HEK293 (cell line): ENCODE results near the gene AQP10.

Experiments
- BCL11A ChIP-seq: fragments of 450-650 bp; formaldehyde crosslinking; IDR thresholded peaks from 2 replicates; pipeline ENCODE4 v1.5.1; 2016; ENCODE audit warnings: low read depth, missing biosample characterization, missing genetic modification characterization
- FEZF1 ChIP-seq: fragments of 450-650 bp; formaldehyde crosslinking; IDR thresholded peaks from 2 replicates; pipeline ENCODE4 v1.5.1; 2016; ENCODE audit warnings: missing biosample characterization, missing genetic modification characterization
- HOXD13 ChIP-seq: sonication (generic); formaldehyde crosslinking; IDR thresholded peaks from 2 replicates; pipeline ENCODE4 v1.8.0; 2022; ENCODE audit warnings: missing genetic modification reagents, borderline replicate concordance
- INSM2 ChIP-seq: fragments of 450-650 bp; formaldehyde crosslinking; IDR thresholded peaks from 2 replicates; pipeline ENCODE4 v1.5.1; 2016; ENCODE audit warnings: missing biosample characterization, missing genetic modification characterization
- PRDM1 ChIP-seq: fragments of 450-650 bp; formaldehyde crosslinking; IDR thresholded peaks from 2 replicates; pipeline ENCODE4; 2016; ENCODE audit warnings: missing biosample characterization, missing genetic modification characterization
- PRDM2 ChIP-seq: fragments of 450-650 bp; formaldehyde crosslinking; IDR thresholded peaks from 2 replicates; pipeline ENCODE4 v1.5.1; 2016; ENCODE audit warnings: missing biosample characterization, missing genetic modification characterization, borderline replicate concordance
- REST ChIP-seq: fragments of 450-650 bp; formaldehyde crosslinking; IDR thresholded peaks from 2 replicates; pipeline ENCODE4 v1.5.1; 2016; ENCODE audit warnings: missing biosample characterization, missing genetic modification characterization
- SP3 ChIP-seq: fragments of 450-650 bp; formaldehyde crosslinking; IDR thresholded peaks from 2 replicates; pipeline ENCODE4 v1.5.1; 2016; ENCODE audit warnings: missing biosample characterization, missing genetic modification characterization
- ZBTB20 ChIP-seq: fragments of 450-650 bp; formaldehyde crosslinking; IDR thresholded peaks from 2 replicates; pipeline ENCODE4 v1.5.1; 2016; ENCODE audit warnings: missing biosample characterization, missing genetic modification characterization
- ZBTB26 ChIP-seq: fragments of 450-650 bp; formaldehyde crosslinking; optimal IDR thresholded peaks from 2 replicates; pipeline ENCODE3; 2016; ENCODE audit warnings: missing biosample characterization, mild to moderate bottlenecking, missing genetic modification characterization
- ZFP3 ChIP-seq: fragments of 450-650 bp; formaldehyde crosslinking; IDR thresholded peaks from 2 replicates; pipeline ENCODE4 v1.5.1; 2016; ENCODE audit warnings: low read depth, missing biosample characterization, missing genetic modification characterization
- ZIC2 ChIP-seq: fragments of 450-650 bp; formaldehyde crosslinking; IDR thresholded peaks from 2 replicates; pipeline ENCODE4 v1.5.1; 2016; ENCODE audit warnings: missing biosample characterization, missing genetic modification characterization
- ZNF138 ChIP-seq: fragments of 450-650 bp; formaldehyde crosslinking; IDR thresholded peaks from 2 replicates; pipeline ENCODE4 v1.5.1; 2016; ENCODE audit warnings: missing biosample characterization, missing genetic modification characterization, borderline replicate concordance
- ZNF184 ChIP-seq: fragments of 450-650 bp; IDR thresholded peaks from 2 replicates; pipeline ENCODE4 v1.5.1; 2018; ENCODE audit warnings: missing biosample characterization, mild to moderate bottlenecking, missing genetic modification characterization
- ZNF2 ChIP-seq: fragments of 450-650 bp; formaldehyde crosslinking; IDR thresholded peaks from 2 replicates; pipeline ENCODE4 v1.5.1; 2016; ENCODE audit warnings: missing biosample characterization, missing genetic modification characterization
- ZNF214 ChIP-seq: fragments of 450-650 bp; formaldehyde crosslinking; IDR thresholded peaks from 2 replicates; pipeline ENCODE4 v1.5.1; 2017; ENCODE audit warnings: missing biosample characterization, mild to moderate bottlenecking, missing genetic modification characterization, borderline replicate concordance
- ZNF324 ChIP-seq: fragments of 450-650 bp; formaldehyde crosslinking; IDR thresholded peaks from 2 replicates; pipeline ENCODE4 v1.5.1; 2016; ENCODE audit warnings: missing biosample characterization, missing genetic modification characterization
- ZNF488 ChIP-seq: fragments of 450-650 bp; formaldehyde crosslinking; IDR thresholded peaks from 2 replicates; pipeline ENCODE4 v1.5.1; 2016; ENCODE audit warnings: missing biosample characterization, missing genetic modification characterization
- ZNF529 ChIP-seq: fragments of 450-650 bp; formaldehyde crosslinking; IDR thresholded peaks from 2 replicates; pipeline ENCODE4 v1.5.1; 2017; ENCODE audit warnings: missing genetic modification characterization, missing biosample characterization; ENCODE audit not compliant: insufficient replicate concordance
- ZNF544 ChIP-seq: fragments of 450-650 bp; formaldehyde crosslinking; IDR thresholded peaks from 2 replicates; pipeline ENCODE4 v1.5.0; 2017; ENCODE audit warnings: missing biosample characterization, missing genetic modification characterization
- ZNF558 ChIP-seq: fragments of 450-650 bp; formaldehyde crosslinking; IDR thresholded peaks from 2 replicates; pipeline ENCODE4 v1.5.1; 2016; ENCODE audit warnings: missing biosample characterization, missing genetic modification characterization
- ZNF658 ChIP-seq: fragments of 450-650 bp; formaldehyde crosslinking; IDR thresholded peaks from 2 replicates; pipeline ENCODE4; 2016; ENCODE audit warnings: missing biosample characterization, missing genetic modification characterization
- ZNF677 ChIP-seq: fragments of 450-650 bp; IDR thresholded peaks from 2 replicates; pipeline ENCODE4 v1.5.0; 2018; ENCODE audit warnings: missing biosample characterization, mild to moderate bottlenecking, missing genetic modification characterization, moderate library complexity
- ZNF747 ChIP-seq: fragments of 450-650 bp; formaldehyde crosslinking; IDR thresholded peaks from 2 replicates; pipeline ENCODE4 v1.5.1; 2016; ENCODE audit warnings: missing biosample characterization, missing genetic modification characterization
- ZNF768 ChIP-seq: fragments of 450-650 bp; formaldehyde crosslinking; IDR thresholded peaks from 2 replicates; pipeline ENCODE4 v1.5.1; 2018; ENCODE audit warnings: missing biosample characterization, mild to moderate bottlenecking, missing genetic modification characterization
- ZNF843 ChIP-seq: fragments of 450-650 bp; formaldehyde crosslinking; IDR thresholded peaks from 2 replicates; pipeline ENCODE4 v1.5.1; 2016; ENCODE audit warnings: missing biosample characterization, missing genetic modification characterization

Gene AQP10

GRCh38 chr1:154324669-154325582, 4.0 kb downstream of the AQP10 start, which contains the start of gene ATP8B2 (continued):
- TF ChIP-seq ZNF488 (tag by site-specific recombination) (no peak), ZNF658 (tag by site-specific recombination) (no peak), ZBTB20 (tag by site-specific recombination) (peak; percentile 83), REST (tag by site-specific recombination) (0 out of 2 replicates have a peak, but pooled peaks have one; percentile 31), ZNF677 (tag by site-specific recombination) (no peak), ZNF768 (tag by site-specific recombination) (peak; percentile 76; the same call in 1 of the 2 replicates), SP3 (tag by site-specific recombination) (peak; percentile 99), ZNF138 (tag by site-specific recombination) (no peak), ZNF184 (tag by site-specific recombination) (no peak), INSM2 (tag by site-specific recombination) (no peak), BCL11A (tag by site-specific recombination) (0 out of 2 replicates have a peak, but pooled peaks have one; percentile 29), HOXD13 (CRISPR knock-in tag) (no peak), ZBTB26 (tag by site-specific recombination) (peak; percentile 32), FEZF1 (tag by site-specific recombination) (no peak), ZFP3 (tag by site-specific recombination) (no peak), ZNF747 (tag by site-specific recombination) (no peak), ZNF214 (tag by site-specific recombination) (no peak), ZNF544 (tag by site-specific recombination) (no peak), ZIC2 (tag by site-specific recombination) (no peak), ZNF529 (tag by site-specific recombination) (no peak), ZNF843 (tag by site-specific recombination) (no peak), ZNF558 (no peak), ZNF324 (0 out of 2 replicates have a peak, but pooled peaks have one; percentile 19), PRDM2 (tag by site-specific recombination) (no peak), ZNF2 (tag by site-specific recombination) (peak; percentile 69), PRDM1 (tag by site-specific recombination) (0 out of 2 replicates have a peak, but pooled peaks have one; percentile 16)
